Measurements from ENCODE around the gene SMTN. TPM values are rescaled to one million over a fixed set of nuclear protein-coding genes. Genes with fewer than 3 reads are reported as not detected.

SMTN gene
- total and polyA plus RNA-seq, 9 of the 15 experiments (the other 6 are each of a cell fraction or from before 2014, with no cell fraction given) = 2.5 to 41.1 (median 16.1) TPM

DNA sequence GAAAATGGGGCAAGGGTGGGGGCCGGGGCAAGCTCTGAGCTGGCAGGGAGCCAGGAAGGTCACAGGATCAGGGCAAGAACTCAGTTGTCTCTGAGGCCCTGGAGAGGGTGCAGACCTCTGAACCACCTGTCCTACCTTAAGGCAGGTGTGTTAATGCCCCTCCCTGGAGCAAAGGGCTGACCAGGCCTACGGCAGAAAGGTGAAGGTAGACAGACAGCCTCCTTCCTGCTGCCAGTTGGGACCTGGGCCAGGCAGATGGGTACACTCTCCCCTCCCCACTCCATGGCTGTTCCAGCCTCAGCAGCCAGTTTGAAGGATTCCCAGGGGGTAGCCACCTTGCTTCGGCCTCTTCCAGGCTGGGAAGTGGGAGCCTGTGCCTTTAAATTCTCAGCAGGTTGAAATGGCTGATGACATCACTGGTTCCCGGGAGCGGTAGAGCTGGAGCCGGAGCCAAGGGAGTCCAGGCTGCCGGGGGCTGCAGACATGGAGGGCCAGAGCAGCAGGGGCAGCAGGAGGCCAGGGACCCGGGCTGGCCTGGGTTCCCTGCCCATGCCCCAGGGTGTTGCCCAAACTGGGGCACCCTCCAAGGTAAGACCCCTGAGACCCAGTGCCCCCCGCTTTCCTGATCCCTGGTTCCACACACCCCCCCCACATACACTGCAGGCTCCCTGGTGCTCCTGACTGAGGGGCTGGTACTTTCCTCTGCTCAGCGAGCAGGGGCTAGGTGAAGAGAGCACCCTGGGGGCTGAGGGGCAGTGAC is 41.6 kb downstream of the SMTN start, which contains the start of gene INPP5J (continued):
- no peak for TF ChIP-seq MGA (IDR thresholded peaks at IDR 0.05)
- TF ChIP-seq ZNF280A (IDR thresholded peaks at IDR 0.05; ENCODE audit: low read depth, partially characterized antibody) = no peak
- no peak for TF ChIP-seq BDP1 (IDR thresholded peaks at IDR 0.05; ENCODE audit: insufficient read depth, insufficient read length)
- peak; percentile 40; the same call in 1 of the 2 replicates for TF ChIP-seq PHF8 (IDR thresholded peaks at IDR 0.05; ENCODE audit: borderline replicate concordance, low read length)
- no peak for TF ChIP-seq NRF1 (conservative IDR thresholded peaks at IDR 0.05 in 1 of 2, IDR thresholded peaks at IDR 0.05 in 1 of 2)
- TF ChIP-seq RFX5 (IDR thresholded peaks at IDR 0.05; ENCODE audit: low read depth, low read length) = no peak
- TF ChIP-seq NFIX (CRISPR knock-in tag; IDR thresholded peaks at IDR 0.05; ENCODE audit: low read depth) = peak; percentile 3; the same call in 1 of the 2 replicates
- 0 out of 2 replicates have a peak, but pooled peaks have one; percentile 21 for TF ChIP-seq CEBPG (CRISPR knock-in tag; IDR thresholded peaks at IDR 0.05)
- no peak for TF ChIP-seq CEBPG (tag; conservative IDR thresholded peaks at IDR 0.05 in 1 of 2, IDR thresholded peaks at IDR 0.05 in 1 of 2)
- no peak for TF ChIP-seq NFATC3 (IDR thresholded peaks at IDR 0.05)
- TF ChIP-seq, protein P1, sequence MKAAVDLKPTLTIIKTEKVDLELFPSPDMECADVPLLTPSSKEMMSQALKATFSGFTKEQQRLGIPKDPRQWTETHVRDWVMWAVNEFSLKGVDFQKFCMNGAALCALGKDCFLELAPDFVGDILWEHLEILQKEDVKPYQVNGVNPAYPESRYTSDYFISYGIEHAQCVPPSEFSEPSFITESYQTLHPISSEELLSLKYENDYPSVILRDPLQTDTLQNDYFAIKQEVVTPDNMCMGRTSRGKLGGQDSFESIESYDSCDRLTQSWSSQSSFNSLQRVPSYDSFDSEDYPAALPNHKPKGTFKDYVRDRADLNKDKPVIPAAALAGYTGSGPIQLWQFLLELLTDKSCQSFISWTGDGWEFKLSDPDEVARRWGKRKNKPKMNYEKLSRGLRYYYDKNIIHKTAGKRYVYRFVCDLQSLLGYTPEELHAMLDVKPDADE (conservative IDR thresholded peaks at IDR 0.05; ENCODE audit: control insufficient read depth, low read depth, low read length) = no peak
- no peak for TF ChIP-seq SUPT5H (IDR thresholded peaks at IDR 0.05)
- no peak for TF ChIP-seq ZNF75A (CRISPR knock-in tag; IDR thresholded peaks at IDR 0.05)

All from K562 (cell line).